Measurements from ENCODE around the gene NAALADL2. TPM values are rescaled to one million over a fixed set of nuclear protein-coding genes. Genes with fewer than 3 reads are reported as not detected.

NAALADL2 gene
- total and polyA plus RNA-seq, 4 donors, result 0.28 to 4.6 (median 3.1) TPM

DNA sequence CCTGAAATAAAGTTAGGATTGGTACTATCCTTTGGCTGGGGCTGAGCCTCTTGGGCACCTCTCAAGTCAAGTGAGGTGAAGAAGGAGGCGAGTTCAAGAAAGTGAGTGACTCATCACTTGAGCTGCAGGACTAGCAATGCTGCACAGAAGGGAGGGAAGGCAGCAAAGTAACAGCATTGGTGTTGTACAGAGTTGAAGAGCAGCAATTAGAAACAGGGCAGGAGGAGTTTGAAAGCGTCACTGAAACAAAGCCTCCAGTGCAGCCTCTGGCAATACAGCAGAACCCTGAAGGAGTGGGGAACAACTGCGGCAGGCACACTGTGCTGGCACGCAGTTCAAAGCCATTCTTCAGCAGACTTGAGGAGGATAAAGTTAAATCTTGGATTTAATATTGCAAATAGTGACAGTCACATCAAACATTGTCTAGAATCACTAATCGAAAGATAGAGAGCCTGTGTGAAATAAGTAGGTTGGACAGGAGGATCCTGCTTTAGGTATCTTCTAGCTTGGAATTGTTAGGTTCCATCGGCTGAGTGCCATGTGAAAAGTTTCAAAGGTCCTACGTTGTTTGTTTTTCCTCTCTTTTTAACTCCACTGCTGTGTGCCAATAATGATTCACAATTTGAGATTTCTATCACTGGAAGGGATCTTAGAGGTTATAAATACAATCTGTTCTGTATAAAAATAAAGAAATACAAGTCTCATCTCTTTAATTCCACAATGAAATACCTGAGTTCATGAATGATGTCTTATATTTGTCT lies 479.8 kb downstream of the NAALADL2 start:
- no peaks in the 10 kb centered on the region for H3K36me3 ChIP-seq (ENCODE audit: control insufficient read depth in 4 of 4, insufficient read depth in 3 of 4, low read depth in 1 of 4, low read length in 3 of 4)
- H3K4me3 ChIP-seq (ENCODE audit: low read depth in 1 of 3, low read length in 3 of 3), result peak overlapping the region; percentile 3 to 37 (median 26)
- H3K4me1 ChIP-seq (ENCODE audit: control insufficient read depth in 4 of 4, insufficient read depth in 4 of 4, low read length in 3 of 4), result peaks cover 0 to 15% (median 8%) of the 10 kb centered on the region in 4 donors
- no peak overlapping the region for H3K9ac ChIP-seq (ENCODE audit: low read depth in 1 of 2, low read length in 2 of 2)
- 35% methylated on average over 7 of the region's 7 CpGs for WGBS
- peak in 1 of 2 donors; percentile 77 for TF ChIP-seq JUND (IDR thresholded peaks at IDR 0.05)
- peak; percentile 71 for TF ChIP-seq FOXA1 (IDR thresholded peaks at IDR 0.05)
- TF ChIP-seq NR2F2 (IDR thresholded peaks at IDR 0.05), result no peak
- TF ChIP-seq, protein P1, sequence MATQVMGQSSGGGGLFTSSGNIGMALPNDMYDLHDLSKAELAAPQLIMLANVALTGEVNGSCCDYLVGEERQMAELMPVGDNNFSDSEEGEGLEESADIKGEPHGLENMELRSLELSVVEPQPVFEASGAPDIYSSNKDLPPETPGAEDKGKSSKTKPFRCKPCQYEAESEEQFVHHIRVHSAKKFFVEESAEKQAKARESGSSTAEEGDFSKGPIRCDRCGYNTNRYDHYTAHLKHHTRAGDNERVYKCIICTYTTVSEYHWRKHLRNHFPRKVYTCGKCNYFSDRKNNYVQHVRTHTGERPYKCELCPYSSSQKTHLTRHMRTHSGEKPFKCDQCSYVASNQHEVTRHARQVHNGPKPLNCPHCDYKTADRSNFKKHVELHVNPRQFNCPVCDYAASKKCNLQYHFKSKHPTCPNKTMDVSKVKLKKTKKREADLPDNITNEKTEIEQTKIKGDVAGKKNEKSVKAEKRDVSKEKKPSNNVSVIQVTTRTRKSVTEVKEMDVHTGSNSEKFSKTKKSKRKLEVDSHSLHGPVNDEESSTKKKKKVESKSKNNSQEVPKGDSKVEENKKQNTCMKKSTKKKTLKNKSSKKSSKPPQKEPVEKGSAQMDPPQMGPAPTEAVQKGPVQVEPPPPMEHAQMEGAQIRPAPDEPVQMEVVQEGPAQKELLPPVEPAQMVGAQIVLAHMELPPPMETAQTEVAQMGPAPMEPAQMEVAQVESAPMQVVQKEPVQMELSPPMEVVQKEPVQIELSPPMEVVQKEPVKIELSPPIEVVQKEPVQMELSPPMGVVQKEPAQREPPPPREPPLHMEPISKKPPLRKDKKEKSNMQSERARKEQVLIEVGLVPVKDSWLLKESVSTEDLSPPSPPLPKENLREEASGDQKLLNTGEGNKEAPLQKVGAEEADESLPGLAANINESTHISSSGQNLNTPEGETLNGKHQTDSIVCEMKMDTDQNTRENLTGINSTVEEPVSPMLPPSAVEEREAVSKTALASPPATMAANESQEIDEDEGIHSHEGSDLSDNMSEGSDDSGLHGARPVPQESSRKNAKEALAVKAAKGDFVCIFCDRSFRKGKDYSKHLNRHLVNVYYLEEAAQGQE (IDR thresholded peaks at IDR 0.05), result peak; percentile 45
- peak; percentile 66 for TF ChIP-seq SP1 (IDR thresholded peaks at IDR 0.05)
- TF ChIP-seq HNF4G (IDR thresholded peaks at IDR 0.05), result peak; percentile 26
- TF ChIP-seq RXRA (IDR thresholded peaks at IDR 0.05), result peak; percentile 27 to 49
- peak; percentile 79 for TF ChIP-seq FOXA2 (IDR thresholded peaks at IDR 0.05)
- TF ChIP-seq, protein P2, sequence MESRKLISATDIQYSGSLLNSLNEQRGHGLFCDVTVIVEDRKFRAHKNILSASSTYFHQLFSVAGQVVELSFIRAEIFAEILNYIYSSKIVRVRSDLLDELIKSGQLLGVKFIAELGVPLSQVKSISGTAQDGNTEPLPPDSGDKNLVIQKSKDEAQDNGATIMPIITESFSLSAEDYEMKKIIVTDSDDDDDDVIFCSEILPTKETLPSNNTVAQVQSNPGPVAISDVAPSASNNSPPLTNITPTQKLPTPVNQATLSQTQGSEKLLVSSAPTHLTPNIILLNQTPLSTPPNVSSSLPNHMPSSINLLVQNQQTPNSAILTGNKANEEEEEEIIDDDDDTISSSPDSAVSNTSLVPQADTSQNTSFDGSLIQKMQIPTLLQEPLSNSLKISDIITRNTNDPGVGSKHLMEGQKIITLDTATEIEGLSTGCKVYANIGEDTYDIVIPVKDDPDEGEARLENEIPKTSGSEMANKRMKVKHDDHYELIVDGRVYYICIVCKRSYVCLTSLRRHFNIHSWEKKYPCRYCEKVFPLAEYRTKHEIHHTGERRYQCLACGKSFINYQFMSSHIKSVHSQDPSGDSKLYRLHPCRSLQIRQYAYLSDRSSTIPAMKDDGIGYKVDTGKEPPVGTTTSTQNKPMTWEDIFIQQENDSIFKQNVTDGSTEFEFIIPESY (IDR thresholded peaks at IDR 0.05), result peak; percentile 19
- peak; percentile 68 to 84 for TF ChIP-seq HNF4A (conservative IDR thresholded peaks at IDR 0.05)
- TF ChIP-seq, protein P3, sequence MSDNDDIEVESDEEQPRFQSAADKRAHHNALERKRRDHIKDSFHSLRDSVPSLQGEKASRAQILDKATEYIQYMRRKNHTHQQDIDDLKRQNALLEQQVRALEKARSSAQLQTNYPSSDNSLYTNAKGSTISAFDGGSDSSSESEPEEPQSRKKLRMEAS (IDR thresholded peaks at IDR 0.05), result peak; percentile 42
- TF ChIP-seq, protein P4, sequence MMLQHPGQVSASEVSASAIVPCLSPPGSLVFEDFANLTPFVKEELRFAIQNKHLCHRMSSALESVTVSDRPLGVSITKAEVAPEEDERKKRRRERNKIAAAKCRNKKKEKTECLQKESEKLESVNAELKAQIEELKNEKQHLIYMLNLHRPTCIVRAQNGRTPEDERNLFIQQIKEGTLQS (IDR thresholded peaks at IDR 0.05), result no peak
- peak in 1 of 2 donors; percentile 77 for TF ChIP-seq EGR1 (IDR thresholded peaks at IDR 0.05; ENCODE audit: low read depth in 2 of 2)
- peak in 1 of 2 donors; percentile 57 for TF ChIP-seq RAD21 (IDR thresholded peaks at IDR 0.05)
- TF ChIP-seq, protein P5, sequence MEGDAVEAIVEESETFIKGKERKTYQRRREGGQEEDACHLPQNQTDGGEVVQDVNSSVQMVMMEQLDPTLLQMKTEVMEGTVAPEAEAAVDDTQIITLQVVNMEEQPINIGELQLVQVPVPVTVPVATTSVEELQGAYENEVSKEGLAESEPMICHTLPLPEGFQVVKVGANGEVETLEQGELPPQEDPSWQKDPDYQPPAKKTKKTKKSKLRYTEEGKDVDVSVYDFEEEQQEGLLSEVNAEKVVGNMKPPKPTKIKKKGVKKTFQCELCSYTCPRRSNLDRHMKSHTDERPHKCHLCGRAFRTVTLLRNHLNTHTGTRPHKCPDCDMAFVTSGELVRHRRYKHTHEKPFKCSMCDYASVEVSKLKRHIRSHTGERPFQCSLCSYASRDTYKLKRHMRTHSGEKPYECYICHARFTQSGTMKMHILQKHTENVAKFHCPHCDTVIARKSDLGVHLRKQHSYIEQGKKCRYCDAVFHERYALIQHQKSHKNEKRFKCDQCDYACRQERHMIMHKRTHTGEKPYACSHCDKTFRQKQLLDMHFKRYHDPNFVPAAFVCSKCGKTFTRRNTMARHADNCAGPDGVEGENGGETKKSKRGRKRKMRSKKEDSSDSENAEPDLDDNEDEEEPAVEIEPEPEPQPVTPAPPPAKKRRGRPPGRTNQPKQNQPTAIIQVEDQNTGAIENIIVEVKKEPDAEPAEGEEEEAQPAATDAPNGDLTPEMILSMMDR (IDR thresholded peaks at IDR 0.05; ENCODE audit: low read depth, low read length, missing input control), result no peak
- peak; percentile 66 for TF ChIP-seq YY1 (IDR thresholded peaks at IDR 0.05)
- no peak for TF ChIP-seq TAF1 (conservative IDR thresholded peaks at IDR 0.05)
- TF ChIP-seq GABPA (IDR thresholded peaks at IDR 0.05 in 1 of 2, conservative IDR thresholded peaks at IDR 0.05 in 1 of 2), result peak in 1 of 2 donors; percentile 12
- no peaks in the 10 kb centered on the region for H3K27me3 ChIP-seq (ENCODE audit: control insufficient read depth in 4 of 4, insufficient read depth in 4 of 4, low read length in 3 of 4)
- no peak for DNase-seq (ENCODE audit: low spot score)
- peak overlapping the region; percentile 47 to 74 for H3K27ac ChIP-seq (ENCODE audit: low read depth in 1 of 2, low read length in 2 of 2)
- no peaks in the 10 kb centered on the region for H3K9me3 ChIP-seq (ENCODE audit: control insufficient read depth in 4 of 4, low read length in 3 of 4)

Data from liver (tissue), 9 donors.